AG04450 (cell line): ENCODE results near the gene TMPRSS2. TPM values are rescaled to one million over a fixed set of nuclear protein-coding genes. Genes with fewer than 3 reads are reported as not detected.

ENCODE experiments used
- CTCF ChIA-PET: fragments of 300-600, 350-600 bp; formaldehyde crosslinking; extraction: SDS; loops from one replicate; lab custom pipeline; 2022; ENCODE audit warnings: antibody characterized with exemption, inconsistent platforms; lab: Charles Lee
- POLR2A ChIA-PET: fragments of 350-600 bp; formaldehyde crosslinking; extraction: SDS; loops from one replicate; lab custom pipeline; 2021; ENCODE audit warnings: antibody characterized with exemption, inconsistent platforms; lab: Yijun Ruan, JAX
- DNase-seq: peaks from one replicate; pipeline ENCODE4 v3.0.0-alpha.2; 2011; ENCODE audit warnings: low read depth, low spot score
- H3K27ac ChIP-seq: one replicate; pipeline ENCODE4 v1.5.1; 2012; ENCODE audit warnings: low read depth, low read length, control low read depth
- H3K27me3 ChIP-seq: one replicate; pipeline ENCODE4 v1.6.0; 2012; ENCODE audit warnings: low read length; ENCODE audit not compliant: control insufficient read depth, insufficient read depth
- H3K4me3 ChIP-seq: 2 replicates; pipeline ENCODE4 v1.5.1; 2011; ENCODE audit warnings: mild to moderate bottlenecking, low read depth, low read length, control low read depth
- H3K9me3 ChIP-seq: 2 replicates; pipeline ENCODE4 v1.5.1; 2012; ENCODE audit warnings: low read length; ENCODE audit not compliant: control insufficient read depth, insufficient read depth
- CTCF ChIP-seq: IDR thresholded peaks from 2 replicates; pipeline ENCODE4 v1.5.1; 2011; ENCODE audit warnings: low read depth, low read length, control low read depth, inconsistent platforms
- polyA plus RNA-seq: library from polyadenylated mRNA; depleted of rRNA; stranded (reverse); fragments of >200 nt; gene quantifications from 2 replicates; pipeline ENCODE4 v1.2.3, GENCODE V29; 2011

Gene TMPRSS2
- polyA plus RNA-seq, 1 experiment = not detected

GRCh38 chr21:41530366-41530765 is 22.4 kb upstream of the TMPRSS2 start:
- Histone ChIP-seq H3K4me3 (no peak overlapping the region), H3K27me3 (peaks cover 17% of the 10 kb centered on the region), H3K27ac (no peak overlapping the region), H3K9me3 (no peaks in the 10 kb centered on the region; the same call in 1 of the 2 replicates)
- no peak for DNase-seq
- ChIA-PET CTCF (no interaction called here), POLR2A (no interaction called here)
- no peak for TF ChIP-seq CTCF

- ChIA-PET CTCF (no interaction called here), POLR2A (no interaction called here)
- no peak overlapping the region for H3K27ac ChIP-seq
- TF ChIP-seq CTCF = no peak
- no peaks in the 10 kb centered on the region; the same call in 1 of the 2 replicates for H3K9me3 ChIP-seq
- peaks cover 17% of the 10 kb centered on the region for H3K27me3 ChIP-seq
- DNase-seq = no peak
- H3K4me3 ChIP-seq = no peak overlapping the region
Observed at GRCh38 chr21:41529769-41530168, 21.8 kb upstream of the TMPRSS2 start.

GRCh38 chr21:41526478-41527087 is 18.6 kb upstream of the TMPRSS2 start:
- DNase-seq = no peak
- TF ChIP-seq CTCF = no peak
- H3K4me3 ChIP-seq = no peak overlapping the region
- ChIA-PET POLR2A (no interaction called here), CTCF (interaction anchor here (1.2 kb wide), 1 partner anchor 83 kb away, joined by 3 read pairs; no protein-coding TSS in a partner anchor)
- no peak overlapping the region for H3K27ac ChIP-seq
- no peaks in the 10 kb centered on the region; the same call in 1 of the 2 replicates for H3K9me3 ChIP-seq
- H3K27me3 ChIP-seq = peaks cover 14% of the 10 kb centered on the region

- DNase-seq = no peak
- no peak for TF ChIP-seq CTCF
- ChIA-PET CTCF (no interaction called here), POLR2A (no interaction called here)
- Histone ChIP-seq H3K9me3 (no peaks in the 10 kb centered on the region; the same call in 1 of the 2 replicates), H3K4me3 (no peak overlapping the region), H3K27ac (no peak overlapping the region), H3K27me3 (peaks cover 2% of the 10 kb centered on the region)
Observed at GRCh38 chr21:41523175-41523574, 15.2 kb upstream of the TMPRSS2 start.

- ChIA-PET POLR2A (no interaction called here), CTCF (no interaction called here)
Observed at GRCh38 chr21:41521489-41522027, 13.6 kb upstream of the TMPRSS2 start.

More at GRCh38 chr21:41521489-41522027, 13.6 kb upstream of the TMPRSS2 start:
- DNase-seq = no peak
- Histone ChIP-seq H3K27ac (no peak overlapping the region), H3K4me3 (no peak overlapping the region), H3K27me3 (no peaks in the 10 kb centered on the region), H3K9me3 (no peaks in the 10 kb centered on the region; the same call in 1 of the 2 replicates)
- no peak for TF ChIP-seq CTCF
